SH-SY5Y (cell line): ENCODE measurements around the gene NFKBIB.

ENCODE experiments used
- GATA2 ChIP-seq: IDR thresholded peaks from 2 replicates; pipeline ENCODE4 v1.6.1; 2011; ENCODE audit warnings: mild to moderate bottlenecking, low read depth, low read length
- GATA3 ChIP-seq: IDR thresholded peaks from 2 replicates; pipeline ENCODE4 v1.6.1; 2011; ENCODE audit warnings: low read depth, mild to moderate bottlenecking, low read length, moderate library complexity

Gene NFKBIB

DNA sequence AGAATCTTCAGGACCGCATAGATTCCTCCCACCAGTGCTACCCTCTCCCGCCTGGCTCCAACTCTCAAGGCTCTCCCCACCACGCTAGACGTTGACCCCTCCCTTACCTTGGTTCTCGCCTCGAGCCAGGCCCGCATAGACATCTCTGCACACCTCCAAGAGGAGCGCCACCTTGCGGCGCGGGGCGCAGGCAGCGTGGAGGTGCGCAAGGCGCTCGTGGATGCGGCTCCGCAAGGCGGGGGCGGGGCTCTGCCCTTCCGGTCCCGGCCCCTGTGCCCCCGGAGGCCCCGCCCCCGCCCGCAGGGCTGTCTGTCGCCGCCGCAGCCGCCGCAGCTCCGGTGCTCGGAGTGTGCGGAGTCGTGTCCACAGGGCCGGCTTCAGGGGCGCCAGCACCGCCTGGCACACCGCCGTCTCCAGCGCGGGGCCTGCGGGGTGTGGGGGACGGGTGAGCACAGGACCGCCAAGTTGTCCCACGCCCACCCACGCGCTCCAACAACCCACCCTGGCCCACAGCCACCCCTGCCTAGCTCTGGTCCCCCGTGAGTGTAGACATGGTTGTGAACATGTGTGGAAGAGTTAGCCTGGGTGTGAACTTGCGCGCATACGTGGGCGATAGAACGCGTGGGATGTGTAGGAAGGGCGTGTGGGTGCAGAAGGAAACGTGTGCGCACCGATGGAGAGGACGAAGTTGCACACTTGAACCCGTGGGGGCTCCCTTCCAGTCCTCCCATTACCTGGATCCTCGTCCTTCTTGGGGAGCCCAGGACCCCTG is 29.7 kb upstream of the NFKBIB start:
- TF ChIP-seq GATA2: no peak
- no peak for TF ChIP-seq GATA3

DNA sequence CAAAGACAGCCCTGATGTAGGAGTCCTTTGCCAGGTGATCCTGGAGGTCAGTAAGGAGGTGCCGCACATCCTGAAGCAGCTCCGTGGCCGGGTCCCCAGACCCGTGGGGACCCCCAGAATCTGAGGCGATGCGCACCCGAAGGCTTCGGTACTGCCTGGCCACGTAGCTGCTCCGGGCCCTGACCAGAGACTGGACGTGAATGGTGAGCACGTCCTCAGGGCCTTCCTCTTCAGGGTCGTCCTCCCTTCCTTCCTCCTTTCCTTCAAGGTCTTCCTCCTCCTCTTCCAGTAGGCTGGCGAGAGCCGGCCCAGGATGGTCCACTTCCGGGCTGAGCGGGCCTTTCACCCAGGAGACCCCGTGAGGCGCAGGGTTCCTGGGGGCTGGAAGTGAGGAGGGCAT is 29.2 kb upstream of the NFKBIB start:
- TF ChIP-seq GATA2 (no peak), GATA3 (no peak)

DNA sequence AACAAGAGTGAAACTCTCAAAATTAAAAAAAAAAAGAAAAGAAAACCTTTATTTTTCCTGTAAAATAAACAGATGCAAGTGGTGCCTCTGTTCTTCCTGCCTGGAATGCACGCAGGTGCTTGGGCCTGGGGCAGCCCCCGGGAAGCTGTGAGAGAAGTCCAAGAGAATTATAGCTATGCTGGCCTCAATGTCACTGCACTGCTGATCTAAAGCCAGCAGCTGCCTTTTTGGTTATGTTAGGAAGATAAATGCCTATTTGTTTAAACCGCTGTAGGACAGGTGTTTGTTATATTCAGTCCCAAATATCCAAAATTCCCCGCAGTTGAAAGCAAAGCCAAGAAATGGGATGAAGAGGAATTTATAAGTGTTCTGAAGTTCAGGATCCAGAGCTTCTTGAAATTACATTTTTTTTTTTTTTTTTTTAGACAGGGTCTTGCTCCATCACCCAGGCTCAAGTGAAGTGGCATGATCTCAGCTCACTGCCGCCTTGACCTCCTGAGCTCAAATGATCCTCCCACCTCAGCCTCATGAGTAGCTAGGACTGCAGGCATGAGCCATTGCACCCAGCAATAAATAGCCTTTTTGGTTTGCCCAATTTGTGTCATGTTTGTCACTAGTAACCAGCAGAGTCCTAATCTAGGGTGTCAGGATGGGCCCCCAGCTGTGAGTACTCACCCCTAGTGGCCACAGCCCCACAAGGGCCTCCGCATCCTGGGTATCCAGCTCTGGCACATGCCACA is 23.9 kb upstream of the NFKBIB start:
- no peak for TF ChIP-seq GATA2
- TF ChIP-seq GATA3: no peak

DNA sequence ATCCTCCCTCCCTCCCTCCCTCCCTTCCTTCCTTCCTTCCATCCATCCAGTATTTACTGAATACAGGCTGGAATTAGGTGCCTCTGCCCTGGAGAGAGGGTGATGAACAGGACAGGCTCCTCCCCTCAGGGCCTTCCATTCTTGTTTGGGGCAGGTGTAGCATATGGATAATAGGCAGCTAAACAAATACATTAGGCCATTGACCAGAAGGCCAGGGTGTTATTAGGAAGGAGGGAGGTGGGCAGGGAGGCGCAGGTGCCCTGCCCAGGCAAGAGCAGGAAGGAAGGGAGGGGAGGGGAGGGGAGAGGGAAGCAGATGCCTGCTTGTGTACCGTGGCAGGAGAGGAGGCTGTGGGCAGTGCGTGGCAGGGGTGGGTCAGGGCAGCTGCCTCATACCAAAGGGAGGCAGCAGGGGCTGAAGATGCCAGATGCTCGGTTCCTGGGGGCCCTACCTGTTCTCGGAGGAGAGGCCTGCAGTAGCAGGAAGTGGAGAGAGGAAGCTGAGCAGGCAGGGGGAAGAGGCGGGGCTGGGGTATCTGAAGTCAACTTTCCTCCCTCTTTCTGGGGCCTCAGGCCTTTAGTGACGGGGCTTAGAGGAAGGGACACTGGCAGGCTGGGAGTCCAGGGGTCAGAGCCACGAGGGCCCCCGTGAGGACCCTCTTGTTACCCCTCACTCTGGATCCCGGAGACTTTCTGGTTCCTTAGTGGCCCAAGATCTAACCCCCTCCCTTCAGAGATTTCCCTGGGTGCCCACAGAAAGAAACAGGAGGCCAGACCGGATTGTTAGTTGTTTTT is 21.8 kb upstream of the NFKBIB start, which contains the start of gene RINL:
Gene RINL, minus strand, starts transcription at position 495 of the 794 bp plus-strand sequence. CDS start 1,533 bp downstream, outside the sequence.
- TF ChIP-seq GATA3 (no peak), GATA2 (no peak)

DNA sequence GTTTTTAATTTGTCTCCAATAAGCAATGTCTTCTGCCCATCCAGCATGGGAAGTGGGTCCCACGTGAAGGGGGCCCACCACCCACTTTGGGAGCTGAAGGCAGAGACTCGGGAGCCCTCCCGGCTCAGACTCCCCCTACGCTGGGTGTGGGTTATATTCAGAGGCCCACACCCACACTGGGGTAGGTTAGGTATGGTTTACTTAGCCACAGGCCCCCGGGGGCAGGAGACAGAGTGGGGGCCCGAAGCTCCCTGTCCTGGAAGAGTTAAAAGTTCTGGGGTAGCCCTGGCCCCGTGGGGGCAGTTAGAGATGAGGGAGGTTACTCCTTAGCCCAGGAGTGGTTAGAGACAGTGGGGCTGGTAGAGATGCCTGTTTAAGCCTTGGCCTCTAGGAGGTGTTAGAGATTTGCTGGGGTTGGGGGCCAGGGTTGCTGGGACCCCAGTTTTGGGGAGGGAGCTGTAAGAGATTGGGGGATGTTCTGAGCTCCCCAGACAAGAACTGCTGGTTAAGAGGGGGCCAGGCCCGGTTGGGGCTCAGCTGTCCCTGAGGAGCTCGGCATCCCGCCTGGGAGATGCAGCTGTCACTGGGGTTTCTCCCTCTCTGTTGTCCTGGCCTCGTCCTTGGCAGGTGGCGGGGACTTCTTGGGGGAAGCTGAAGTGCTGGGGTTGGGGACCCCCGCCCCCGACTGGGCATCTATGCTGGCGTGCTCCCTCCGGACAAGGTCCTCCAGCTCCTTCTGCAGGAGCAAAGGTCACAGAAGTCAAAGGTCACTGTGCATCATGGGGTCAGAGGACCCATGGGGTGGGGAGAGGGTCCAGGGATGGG is 21.0 kb upstream of the NFKBIB start:
- no peak for TF ChIP-seq GATA3

DNA sequence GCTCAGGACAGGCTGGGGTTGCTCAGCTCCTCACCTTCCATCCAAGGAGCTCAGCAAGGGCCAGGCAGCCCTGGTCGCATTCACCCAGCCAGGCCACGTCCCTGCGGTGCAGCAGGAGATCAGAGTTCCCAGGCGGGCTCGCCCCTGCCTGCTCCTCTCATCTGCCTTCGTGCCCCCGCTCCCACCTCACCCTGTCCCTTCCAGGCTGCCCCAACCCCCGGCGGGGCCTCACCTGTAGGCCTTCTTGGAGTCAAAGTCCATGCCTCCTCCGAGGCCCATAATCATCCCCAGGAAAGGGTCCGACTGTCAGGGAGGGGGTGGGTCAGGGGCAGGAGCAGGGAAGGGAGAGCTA is 20.4 kb upstream of the NFKBIB start:
- TF ChIP-seq GATA3 (no peak), GATA2 (no peak)

DNA sequence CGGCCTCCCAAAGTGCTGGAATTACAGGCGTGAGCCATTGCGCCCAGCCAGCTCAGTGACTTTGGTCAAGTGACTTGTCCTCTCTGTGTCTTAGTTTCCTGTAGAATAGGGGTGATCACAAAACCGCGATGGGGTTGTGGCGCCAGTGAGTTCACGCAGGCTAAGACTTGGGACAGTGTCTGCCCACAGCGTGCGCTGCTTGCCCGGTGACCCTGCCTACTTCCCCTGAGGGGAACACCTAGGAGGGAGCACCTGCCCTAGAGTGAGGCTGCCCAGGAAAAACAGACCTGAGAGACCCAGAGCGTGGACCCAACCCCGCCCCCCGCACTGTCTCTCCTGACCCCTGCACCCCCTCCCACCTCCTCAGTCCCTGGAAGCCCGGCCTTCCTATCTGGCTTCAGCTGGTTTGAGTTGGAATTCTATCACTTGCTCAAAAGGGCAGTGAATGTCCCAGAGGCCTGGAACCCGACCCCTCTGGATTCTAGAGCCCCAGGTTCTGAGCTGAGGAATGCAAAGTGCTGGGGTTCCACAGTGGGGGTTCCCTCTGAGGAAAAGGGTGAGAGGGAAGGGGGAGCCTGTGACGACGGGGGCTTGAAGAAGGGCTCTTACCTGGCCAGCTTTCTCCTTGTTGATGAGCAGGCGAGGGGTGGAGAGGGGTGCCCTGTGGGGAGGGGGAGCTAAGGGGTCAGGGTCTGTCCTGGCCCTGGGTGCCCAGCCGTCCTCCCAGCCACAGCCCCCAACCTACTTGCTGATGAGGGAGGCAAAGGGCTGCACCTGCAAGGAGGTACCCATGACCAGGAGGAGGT is 19.5 kb upstream of the NFKBIB start:
- TF ChIP-seq GATA2 (no peak), GATA3 (no peak)

DNA sequence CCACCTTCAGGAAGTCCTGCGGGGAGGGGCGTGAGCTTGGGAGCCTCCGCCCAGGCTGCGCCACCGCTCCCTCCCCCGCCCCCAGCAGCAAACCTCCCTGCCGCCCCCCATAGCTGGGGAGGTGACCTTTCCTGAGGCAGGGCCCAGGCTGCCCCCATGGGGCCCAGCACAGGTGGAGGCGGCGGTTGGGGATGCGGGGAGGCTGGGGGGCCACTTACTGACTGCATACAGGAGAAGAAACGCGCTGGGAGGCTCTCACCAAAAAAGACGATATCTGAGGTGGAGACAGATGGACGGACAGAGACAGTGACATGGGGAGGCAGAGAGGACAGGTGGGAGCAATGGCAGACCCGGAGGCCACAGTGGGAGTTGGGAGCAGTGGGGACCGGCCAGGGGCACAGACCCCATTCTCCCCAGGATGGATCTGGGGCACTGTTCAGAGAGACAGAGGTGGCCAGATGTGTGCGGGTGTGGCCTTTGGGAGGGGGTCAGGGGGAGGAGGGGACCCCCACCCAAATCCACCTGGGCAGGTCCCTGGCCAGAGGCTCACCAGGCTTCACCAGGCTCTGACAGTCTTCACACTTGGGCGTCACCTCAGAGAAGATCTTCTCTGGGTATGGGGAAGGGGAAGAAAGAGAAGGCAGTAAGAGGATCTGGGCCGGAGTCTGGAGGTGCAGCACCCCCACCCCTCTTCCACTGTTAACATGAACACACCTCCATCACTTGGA is 18.7 kb upstream of the NFKBIB start:
- TF ChIP-seq GATA2: no peak
- no peak for TF ChIP-seq GATA3

DNA sequence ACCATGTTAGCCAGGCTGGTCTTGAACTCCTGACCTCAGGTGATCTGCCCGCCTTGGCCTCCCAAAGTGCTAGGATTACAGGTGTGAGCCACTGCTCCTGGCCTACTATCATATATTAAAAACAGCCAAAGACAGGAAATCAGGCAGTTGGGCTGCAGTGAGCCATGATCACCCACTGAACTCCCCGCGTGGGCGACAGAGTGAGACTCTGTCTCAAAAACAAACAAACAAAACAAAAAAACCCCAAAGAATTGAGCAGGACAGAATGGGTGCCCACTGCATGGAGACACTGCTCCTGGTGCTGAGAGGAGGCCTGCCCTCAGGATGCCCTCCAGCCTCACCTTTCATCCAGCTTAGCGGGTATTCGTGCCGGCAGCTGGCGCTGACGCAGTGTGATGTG is 16.5 kb upstream of the NFKBIB start:
- TF ChIP-seq GATA3 (no peak), GATA2 (no peak)

DNA sequence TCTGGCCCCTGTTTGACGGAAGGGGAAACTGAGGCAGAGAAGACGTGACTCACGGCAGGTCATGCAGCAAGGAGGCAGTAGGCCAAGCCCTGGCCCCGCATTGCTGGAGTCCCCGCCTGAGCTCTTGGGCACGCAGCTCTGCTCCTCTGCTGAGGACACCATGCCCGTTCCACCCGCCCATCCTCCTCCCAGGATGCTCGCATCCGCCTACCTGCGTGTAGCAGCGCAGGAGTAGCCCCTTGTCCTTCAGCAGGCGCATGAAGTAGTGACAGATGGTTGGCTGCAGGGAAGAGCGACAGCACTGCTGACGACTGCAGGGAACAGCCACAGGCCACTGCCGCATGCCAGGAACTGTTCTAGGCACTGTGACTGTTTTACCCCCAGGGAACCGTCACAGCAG is 10.9 kb upstream of the NFKBIB start:
- TF ChIP-seq GATA3 (no peak), GATA2 (no peak)

DNA sequence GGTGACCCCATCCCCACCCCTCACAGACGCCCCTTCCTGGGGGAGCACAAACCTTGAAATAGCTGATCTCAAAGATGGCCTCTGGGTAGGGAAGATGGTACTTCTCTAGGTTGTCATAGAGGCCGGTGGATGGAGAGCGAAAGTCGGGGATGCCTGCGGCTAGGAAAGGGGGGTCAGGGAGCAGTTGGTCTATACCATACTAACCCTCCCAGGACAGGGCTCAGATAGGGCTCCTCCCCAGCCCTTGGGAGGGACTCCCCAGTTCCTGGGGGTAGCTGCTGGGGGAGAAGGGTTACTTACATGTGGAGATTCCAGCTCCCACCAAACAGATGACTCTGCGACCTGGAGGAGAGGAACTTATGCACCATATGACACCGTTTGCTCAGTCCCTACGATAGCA is 10.0 kb upstream of the NFKBIB start:
- TF ChIP-seq GATA2 (no peak), GATA3 (no peak)

DNA sequence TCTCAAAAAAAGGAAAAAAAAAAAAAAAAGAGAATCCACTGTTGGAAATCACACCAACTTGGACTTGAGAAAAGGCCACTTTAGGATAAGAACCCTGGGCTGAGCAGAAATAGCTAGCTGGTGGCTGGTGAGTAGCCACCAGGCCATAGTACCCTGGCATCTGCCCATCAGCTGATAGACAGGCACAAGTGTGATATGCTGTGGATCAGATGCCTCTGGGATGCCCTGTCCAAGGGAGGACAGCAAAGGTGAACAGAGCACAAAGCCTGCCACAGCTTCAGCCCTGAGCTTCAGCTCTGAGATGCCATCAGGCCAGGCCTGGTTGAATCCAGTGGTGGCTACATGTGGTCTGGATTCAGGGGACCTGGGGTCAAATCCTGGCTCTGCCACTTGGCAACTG is 9.1 kb upstream of the NFKBIB start:
- TF ChIP-seq GATA3: no peak
- no peak for TF ChIP-seq GATA2

DNA sequence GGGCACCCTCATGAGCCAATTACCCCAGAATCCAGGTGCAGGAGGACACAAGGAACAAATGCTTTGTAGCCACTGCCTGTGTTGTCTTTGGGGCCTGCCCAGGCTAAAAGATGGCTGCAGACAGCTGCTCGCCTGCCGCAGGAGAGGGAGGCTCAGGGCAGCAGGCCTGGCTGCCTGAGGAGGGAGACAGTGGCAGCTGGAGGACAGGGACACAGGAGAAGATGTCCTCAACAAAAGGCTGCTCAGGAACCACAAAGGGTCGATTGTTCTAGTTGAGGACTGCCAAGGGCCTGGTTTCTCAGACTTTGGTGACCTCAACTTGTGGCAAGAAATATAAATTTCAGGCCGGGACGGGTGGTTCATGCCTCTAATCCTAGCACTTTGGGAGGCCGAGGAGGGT is 8.0 kb upstream of the NFKBIB start:
- TF ChIP-seq GATA3 (no peak), GATA2 (no peak)
